IMR-90 (cell line): ENCODE measurements around the gene SLC26A8. TPM values are rescaled to one million over a fixed set of nuclear protein-coding genes. Genes with fewer than 3 reads are reported as not detected.

Experiments
- ATAC-seq: fragments of 200-7000 bp; cut with Tn5 transposase; 2 replicates; pipeline ENCODE4 v1.9.1; 2020; ENCODE audit warnings: low read depth, mild to moderate bottlenecking, moderate library complexity
- BruUV-seq: library from RNA; stranded (reverse); fragments of 400-500 nt; replicated peaks from 2 replicates; lab custom pipeline; 2021; lab: Mats Ljungman, UMichigan
- CTCF ChIA-PET: fragments of 300-600 bp; formaldehyde crosslinking; extraction: SDS; loops from one replicate; lab custom pipeline; 2021; ENCODE audit warnings: antibody characterized with exemption; lab: Yijun Ruan, JAX
- POLR2A ChIA-PET: fragments of 300-600 bp; sonication (Branson Sonifier 250); formaldehyde crosslinking; loops from one replicate; lab custom pipeline; 2022; ENCODE audit warnings: antibody characterized with exemption; ENCODE audit not compliant: unreplicated experiment; lab: Charles Lee
- DNase-seq: peaks from one replicate; pipeline ENCODE4 v3.0.0; 2013
- H2AFZ ChIP-seq: replicated peaks from 2 replicates; pipeline ENCODE3; 2013; ENCODE audit warnings: low read length, mild to moderate bottlenecking; ENCODE audit not compliant: poor library complexity
- H2AK5ac ChIP-seq: 2 replicates; pipeline ENCODE4 v1.6.1; 2013; ENCODE audit warnings: low read depth, low read length, inconsistent platforms
- H2AK9ac ChIP-seq: replicated peaks from 2 replicates; pipeline ENCODE3; 2013; ENCODE audit warnings: mild to moderate bottlenecking, low read depth, low read length, moderate library complexity; ENCODE audit not compliant: poor library complexity
- H2BK120ac ChIP-seq: 2 replicates; pipeline ENCODE4 v1.6.1; 2013; ENCODE audit warnings: low read depth, low read length, inconsistent platforms
- H2BK15ac ChIP-seq: 3 replicates; pipeline ENCODE4 v1.6.1; 2013; ENCODE audit warnings: low read depth, low read length, inconsistent platforms
- H2BK20ac ChIP-seq: 2 replicates; pipeline ENCODE4 v1.6.1; 2013; ENCODE audit warnings: low read depth, mild to moderate bottlenecking, inconsistent platforms, low read length, moderate library complexity
- H2BK5ac ChIP-seq: 2 replicates; pipeline ENCODE4 v1.6.1; 2013; ENCODE audit warnings: mild to moderate bottlenecking, low read depth, low read length, inconsistent platforms; ENCODE audit not compliant: poor library complexity, severe bottlenecking
- H3K14ac ChIP-seq: replicated peaks from 2 replicates; pipeline ENCODE4 v1.6.1; 2013; ENCODE audit warnings: low read depth, low read length, inconsistent platforms
- H3K18ac ChIP-seq: 2 replicates; pipeline ENCODE4 v1.6.1; 2013; ENCODE audit warnings: low read depth, low read length, control low read depth
- H3K23ac ChIP-seq: 2 replicates; pipeline ENCODE4 v1.6.1; 2013; ENCODE audit warnings: low read depth, low read length, inconsistent platforms
- H3K27ac ChIP-seq: 2 replicates; pipeline ENCODE4 v1.5.1; 2013; ENCODE audit warnings: mild to moderate bottlenecking, control low read depth, low read length; ENCODE audit not compliant: insufficient read depth
- H3K27me3 ChIP-seq: 2 replicates; pipeline ENCODE4 v1.6.1; 2013; ENCODE audit warnings: low read length; ENCODE audit not compliant: control insufficient read depth, insufficient read depth
- H3K36me3 ChIP-seq: 2 replicates; pipeline ENCODE4 v1.6.1; 2013; ENCODE audit warnings: low read length, mixed read lengths; ENCODE audit not compliant: control insufficient read depth, insufficient read depth
- H3K4ac ChIP-seq: 2 replicates; pipeline ENCODE4 v1.6.1; 2013; ENCODE audit warnings: low read depth, low read length, inconsistent platforms
- H3K4me1 ChIP-seq: 2 replicates; pipeline ENCODE4 v1.6.1; 2013; ENCODE audit warnings: low read length, mixed read lengths; ENCODE audit not compliant: control insufficient read depth, insufficient read depth
- H3K4me2 ChIP-seq: 2 replicates; pipeline ENCODE4 v1.6.1; 2013; ENCODE audit warnings: low read depth, mild to moderate bottlenecking, control low read depth, low read length, moderate library complexity
- H3K4me3 ChIP-seq: 2 replicates; pipeline ENCODE4 v1.5.1; 2013; ENCODE audit warnings: low read depth, mild to moderate bottlenecking, control low read depth, low read length, moderate library complexity; ENCODE audit not compliant: insufficient read depth
- H3K56ac ChIP-seq: 2 replicates; pipeline ENCODE4 v1.6.1; 2013; ENCODE audit warnings: low read length, inconsistent platforms; ENCODE audit not compliant: insufficient read depth; ENCODE audit errors: extremely low read depth
- H3K79me1 ChIP-seq, 2 experiments: 2 replicates each; pipeline ENCODE4 v1.6.1; 2013; ENCODE audit warnings: low read length in 2 of 2, inconsistent platforms in 1 of 2, low read depth in 1 of 2
- H3K9ac ChIP-seq: 2 replicates; pipeline ENCODE4 v1.6.1; 2013; ENCODE audit warnings: low read depth, low read length, control low read depth
- H3K9me1 ChIP-seq: 2 replicates; pipeline ENCODE4 v1.6.1; 2013; ENCODE audit warnings: low read length, inconsistent platforms; ENCODE audit not compliant: insufficient read depth
- H3K9me3 ChIP-seq: 2 replicates; pipeline ENCODE4 v1.6.1; 2013; ENCODE audit warnings: low read length; ENCODE audit not compliant: control insufficient read depth, insufficient read depth
- H4K20me1 ChIP-seq: 2 replicates; pipeline ENCODE4 v1.6.1; 2013; ENCODE audit warnings: low read length, inconsistent platforms; ENCODE audit not compliant: insufficient read depth
- H4K5ac ChIP-seq: 2 replicates; pipeline ENCODE4 v1.6.1; 2013; ENCODE audit warnings: mild to moderate bottlenecking, low read depth, low read length, control low read depth
- H4K8ac ChIP-seq, 2 experiments: 2 replicates each; pipeline ENCODE4 v1.6.1; 2013; ENCODE audit warnings: low read depth in 2 of 2, low read length in 2 of 2, control low read depth in 1 of 2, inconsistent platforms in 1 of 2
- H4K91ac ChIP-seq: 2 replicates; pipeline ENCODE4 v1.6.1; 2013; ENCODE audit warnings: low read depth, low read length, inconsistent platforms; ENCODE audit not compliant: insufficient read depth
- BHLHE40 ChIP-seq: fragments of 150-350 bp; IDR thresholded peaks from 2 replicates; pipeline ENCODE4 v1.6.1; 2016; ENCODE audit warnings: mild to moderate bottlenecking, low read depth, low read length
- CEBPB ChIP-seq: IDR thresholded peaks from 2 replicates; pipeline ENCODE4 v1.6.1; 2012; ENCODE audit warnings: low read depth, low read length, improper control_type of control experiment
- CTCF ChIP-seq: conservative IDR thresholded peaks from 2 replicates; pipeline ENCODE4 v1.5.1; 2012; ENCODE audit warnings: mild to moderate bottlenecking, low read depth, low read length, improper control_type of control experiment
- FOS ChIP-seq: fragments of 150-350 bp; IDR thresholded peaks from 2 replicates; pipeline ENCODE4 v1.6.1; 2016; ENCODE audit warnings: low read depth, low read length
- MAFK ChIP-seq: IDR thresholded peaks from 2 replicates; pipeline ENCODE4 v1.6.1; 2012; ENCODE audit warnings: low read depth, low read length, improper control_type of control experiment
- MAZ ChIP-seq: IDR thresholded peaks from 2 replicates; pipeline ENCODE4 v1.6.1; 2012; ENCODE audit warnings: low read depth, mild to moderate bottlenecking, low read length, improper control_type of control experiment, moderate library complexity, borderline replicate concordance
- MXI1 ChIP-seq: IDR thresholded peaks from 2 replicates; pipeline ENCODE4 v1.6.1; 2012; ENCODE audit warnings: low read depth, mild to moderate bottlenecking, low read length, moderate library complexity, borderline replicate concordance
- POLR2A ChIP-seq: IDR thresholded peaks from 2 replicates; pipeline ENCODE4 v1.6.1; 2012; ENCODE audit warnings: mild to moderate bottlenecking, low read depth, low read length
- RAD21 ChIP-seq: IDR thresholded peaks from 2 replicates; pipeline ENCODE4 v1.6.1; 2012; ENCODE audit warnings: low read length, improper control_type of control experiment
- RCOR1 ChIP-seq: IDR thresholded peaks from 2 replicates; pipeline ENCODE4 v1.6.1; 2012; ENCODE audit warnings: mild to moderate bottlenecking, low read length, improper control_type of control experiment; ENCODE audit not compliant: insufficient replicate concordance
- RFX5 ChIP-seq: IDR thresholded peaks from 2 replicates; pipeline ENCODE4 v1.8.0; 2012; ENCODE audit warnings: low read depth, mild to moderate bottlenecking, low read length, moderate library complexity
- WGBS, 2 experiments: methylation state at CpG; one replicate each; pipeline versions ENCODE4 v1.1.5 to v1.1.7; 2013; ENCODE audit warnings: missing lambda C conversion rate in 2 of 2; ENCODE audit not compliant: insufficient read length in 1 of 2; ENCODE audit errors: extremely low coverage in 2 of 2; 5-methylcytosine and 5-hydroxymethylcytosine counted together
- dilution Hi-C: fragments of 300-500 bp; cut with HindIII; formaldehyde crosslinking; loops from one replicate; pipeline ENCODE4 v1.14.3; 2018; ENCODE audit warnings: low sequenced_read_pairs; ENCODE audit not compliant: unreplicated experiment
- in situ Hi-C: fragments of 300-500 bp; cut with MboI; formaldehyde crosslinking; loops from 3 replicates; pipeline ENCODE4 v1.14.3; 2019; ENCODE audit warnings: low sequenced_read_pairs, inconsistent platforms, mixed read lengths
- intact Hi-C: fragments of 100-400 bp; cut with micrococcal nuclease; formaldehyde crosslinking; loops from 2 replicates; pipeline ENCODE4 v1.10.0; 2022
- polyA plus RNA-seq, 3 experiments: library from polyadenylated mRNA; depleted of rRNA; stranded (reverse); fragments of >200 nt; gene quantifications; 2 replicates each; pipeline ENCODE4 v1.2.3, GENCODE V29; 2012; ENCODE audit warnings: low replicate concordance in 1 of 3
- total RNA-seq: library from RNA; depleted of rRNA; stranded (reverse); fragments of >200 nt; gene quantifications from 2 replicates; pipeline ENCODE4 v1.2.3, GENCODE V29; 2012
- TF ChIP-seq, protein P1 (sequence below): fragments of 150-350 bp; IDR thresholded peaks from 2 replicates; pipeline ENCODE4 v1.6.1; 2016; ENCODE audit warnings: low read depth, mild to moderate bottlenecking, low read length, moderate library complexity, borderline replicate concordance
- TF ChIP-seq, protein P2 (sequence below): fragments of 150-350 bp; IDR thresholded peaks from 2 replicates; pipeline ENCODE4 v1.6.1; 2017; ENCODE audit warnings: mild to moderate bottlenecking, antibody characterized with exemption, low read length, low read depth

Gene SLC26A8
- total and polyA plus RNA-seq, 2 of the 4 experiments (the other 2 are of a cell fraction) = 0.07 TPM; not detected in 1

DNA sequence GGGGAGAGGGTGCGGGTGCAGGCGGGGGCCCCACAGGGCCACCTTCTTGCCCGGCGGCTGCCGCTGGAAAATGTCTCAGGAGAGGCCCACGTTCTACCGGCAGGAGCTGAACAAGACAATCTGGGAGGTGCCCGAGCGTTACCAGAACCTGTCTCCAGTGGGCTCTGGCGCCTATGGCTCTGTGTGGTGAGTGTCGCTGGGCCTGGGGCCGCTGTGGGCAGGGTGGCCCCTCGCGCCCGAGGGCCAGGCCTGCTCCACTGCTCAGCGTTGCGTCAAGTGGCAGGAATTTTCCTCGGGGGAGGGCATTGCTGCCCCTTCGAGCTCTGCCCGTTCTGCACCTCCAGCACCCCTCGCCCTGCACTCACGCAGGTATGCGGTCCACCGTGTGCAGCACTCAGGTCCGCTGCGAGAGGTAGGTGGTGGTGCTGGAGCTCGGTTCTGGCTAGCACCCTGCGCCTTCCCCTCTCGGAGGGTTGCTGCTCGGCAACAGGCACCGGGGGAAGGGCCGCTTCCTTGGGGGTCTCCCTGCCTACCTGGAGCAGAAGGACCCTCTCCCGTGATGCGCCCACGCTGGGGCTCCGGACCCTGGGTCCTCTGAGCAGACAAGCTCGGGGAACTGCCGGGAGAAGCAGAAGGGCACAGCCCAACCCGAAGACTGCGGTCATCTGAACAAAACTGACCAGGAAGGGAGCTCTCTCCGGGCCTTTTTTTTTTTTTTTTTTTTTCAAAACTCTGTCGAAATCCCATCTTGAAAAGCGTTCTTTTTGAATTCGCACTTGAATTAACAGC lies 3.8 kb upstream of the SLC26A8 start:
- dilution Hi-C loops (no loop called here), in situ Hi-C loops (loop anchor here (5.0 to 10.0 kb wide), 2 partner anchors 69 to 167 kb away; partner anchors contain the start of gene BRPF3), intact Hi-C loops (loop anchor here (5.0 kb wide), 1 partner anchor 39 kb away; no protein-coding TSS in a partner anchor)
- POLR2A ChIA-PET = interaction anchor here (0.6 kb wide), 3 partner anchors 14 to 656 kb away, joined by 5 to 13 read pairs (median 7); no protein-coding TSS in a partner anchor
- H3K4ac ChIP-seq = peak overlapping the region; percentile 83
- H3K4me3 ChIP-seq = peak overlapping the region; percentile 65
- H2BK120ac ChIP-seq = peak overlapping the region; percentile 66; the same call in 1 of the 2 replicates
- peak overlapping the region; percentile 83; the same call in 1 of the 2 replicates for H4K91ac ChIP-seq
- H4K20me1 ChIP-seq = peaks cover 33% of the 10 kb centered on the region
- H2AK5ac ChIP-seq = peak overlapping the region; percentile 88
- H3K9me3 ChIP-seq = no peaks in the 10 kb centered on the region
- H3K23ac ChIP-seq = peak overlapping the region; percentile 25
- no peak overlapping the region for H2BK15ac ChIP-seq
- H3K9ac ChIP-seq = peak overlapping the region; percentile 98
- ATAC-seq (peak; percentile 13), DNase-seq (peak; percentile 12)
- WGBS, 2 experiments = 1% methylated on average over 11 of the region's 44 CpGs; no CpG with 5 or more reads in 1 of the 2 experiments
- H3K18ac ChIP-seq = peak overlapping the region; percentile 84
- 0 out of 2 replicates have a peak, but pooled peaks cover 7% of the 10 kb centered on the region for H3K9me1 ChIP-seq
- CTCF ChIA-PET = interaction anchor here (0.6 to 4.1 kb wide), 5 partner anchors 24 to 357 kb away, joined by 3 to 28 read pairs (median 4); no protein-coding TSS in a partner anchor
- H2AK9ac ChIP-seq = peak overlapping the region; percentile 97
- H2BK20ac ChIP-seq = no peak overlapping the region
- H4K8ac ChIP-seq = peak overlapping the region; percentile 43 to 84; a peak in 1 of 4 replicates
- BruUV-seq = no TSS peak
- H3K27me3 ChIP-seq = no peaks in the 10 kb centered on the region
- peak overlapping the region; percentile 77 for H4K5ac ChIP-seq
- peak overlapping the region; percentile 93 for H2BK5ac ChIP-seq
- H3K14ac ChIP-seq = peak overlapping the region; percentile 41
- H3K4me1 ChIP-seq = peaks cover 7% of the 10 kb centered on the region; the same call in 1 of the 2 replicates
- peak overlapping the region; percentile 98 for H2AFZ ChIP-seq
- H3K36me3 ChIP-seq = no peaks in the 10 kb centered on the region
- peak overlapping the region; percentile 83 for H3K4me2 ChIP-seq
- peak overlapping the region; percentile 64 for H3K56ac ChIP-seq
- H3K79me1 ChIP-seq = peaks cover 0 to 13% of the 10 kb centered on the region in 2 experiments; a peak in 3 of 4 replicates
- H3K27ac ChIP-seq = peak overlapping the region; percentile 94
- TF ChIP-seq POLR2A (no peak), CTCF (no peak), FOS (no peak), BHLHE40 (no peak), RAD21 (no peak), RCOR1 (no peak), MAZ (no peak), MAFK (no peak), MXI1 (no peak; the same call in 1 of the 2 replicates), RFX5 (no peak), CEBPB (no peak)
- TF ChIP-seq, protein P1, sequence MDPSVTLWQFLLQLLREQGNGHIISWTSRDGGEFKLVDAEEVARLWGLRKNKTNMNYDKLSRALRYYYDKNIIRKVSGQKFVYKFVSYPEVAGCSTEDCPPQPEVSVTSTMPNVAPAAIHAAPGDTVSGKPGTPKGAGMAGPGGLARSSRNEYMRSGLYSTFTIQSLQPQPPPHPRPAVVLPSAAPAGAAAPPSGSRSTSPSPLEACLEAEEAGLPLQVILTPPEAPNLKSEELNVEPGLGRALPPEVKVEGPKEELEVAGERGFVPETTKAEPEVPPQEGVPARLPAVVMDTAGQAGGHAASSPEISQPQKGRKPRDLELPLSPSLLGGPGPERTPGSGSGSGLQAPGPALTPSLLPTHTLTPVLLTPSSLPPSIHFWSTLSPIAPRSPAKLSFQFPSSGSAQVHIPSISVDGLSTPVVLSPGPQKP = no peak
- TF ChIP-seq, protein P2, sequence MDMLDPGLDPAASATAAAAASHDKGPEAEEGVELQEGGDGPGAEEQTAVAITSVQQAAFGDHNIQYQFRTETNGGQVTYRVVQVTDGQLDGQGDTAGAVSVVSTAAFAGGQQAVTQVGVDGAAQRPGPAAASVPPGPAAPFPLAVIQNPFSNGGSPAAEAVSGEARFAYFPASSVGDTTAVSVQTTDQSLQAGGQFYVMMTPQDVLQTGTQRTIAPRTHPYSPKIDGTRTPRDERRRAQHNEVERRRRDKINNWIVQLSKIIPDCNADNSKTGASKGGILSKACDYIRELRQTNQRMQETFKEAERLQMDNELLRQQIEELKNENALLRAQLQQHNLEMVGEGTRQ = no peak
